ENCODE data around the gene TEX261. TPM values are rescaled to one million over a fixed set of nuclear protein-coding genes. Genes with fewer than 3 reads are reported as not detected.

TEX261 gene
- total RNA-seq, 2 donors from 2014 or later, result 16.6 to 19.1 TPM

DNA sequence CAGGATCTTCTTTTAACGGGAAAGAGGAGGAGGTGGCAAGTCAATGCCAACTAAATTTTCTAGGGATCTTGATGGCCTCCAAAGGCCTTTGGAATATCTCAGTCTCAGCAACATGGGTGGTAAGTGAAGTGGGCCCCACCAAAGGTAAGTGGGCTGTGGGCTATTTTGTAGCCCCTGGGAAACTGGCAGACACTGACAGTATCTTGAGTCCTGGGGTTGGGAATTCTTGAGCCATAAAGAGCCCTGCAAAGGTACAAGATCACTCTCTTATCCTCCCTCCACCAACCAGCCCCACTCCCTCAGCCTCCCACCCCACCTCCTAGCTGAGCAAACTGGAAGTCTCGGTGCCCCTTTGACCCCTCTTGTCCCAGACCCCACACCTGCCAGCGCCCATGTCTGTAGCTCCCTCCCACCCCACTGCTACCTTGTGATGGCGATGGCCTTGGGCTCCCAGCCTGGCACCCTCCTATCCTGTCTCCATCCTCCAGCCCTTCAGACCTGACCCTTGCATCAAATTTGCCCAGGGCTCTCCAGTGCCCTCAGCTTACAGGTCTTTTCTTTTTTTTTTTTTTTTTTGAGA, 50.5 kb downstream of the TEX261 start:
- WGBS, 2 donors, result 87 to 89% methylated on average over 4 of the region's 4 CpGs
- no peak for DNase-seq
- H3K27me3 ChIP-seq, result no peaks in the 10 kb centered on the region
- H3K36me3 ChIP-seq (replicated peaks in 1 of 2; ENCODE audit: insufficient read depth in 1 of 2, low read depth in 2 of 2), result no peaks in the 10 kb centered on the region
- ATAC-seq, result no peak
- intact Hi-C loops (cut with DNase I), result loop anchor here (10.0 kb wide), 1 partner anchor 149 kb away; the partner anchor contains the start of gene FIGLA
- H3K4me3 ChIP-seq, result no peak overlapping the region
- H3K27ac ChIP-seq, result no peak overlapping the region
- H3K4me1 ChIP-seq, result peaks cover 11% of the 10 kb centered on the region
- TF ChIP-seq, protein P1, sequence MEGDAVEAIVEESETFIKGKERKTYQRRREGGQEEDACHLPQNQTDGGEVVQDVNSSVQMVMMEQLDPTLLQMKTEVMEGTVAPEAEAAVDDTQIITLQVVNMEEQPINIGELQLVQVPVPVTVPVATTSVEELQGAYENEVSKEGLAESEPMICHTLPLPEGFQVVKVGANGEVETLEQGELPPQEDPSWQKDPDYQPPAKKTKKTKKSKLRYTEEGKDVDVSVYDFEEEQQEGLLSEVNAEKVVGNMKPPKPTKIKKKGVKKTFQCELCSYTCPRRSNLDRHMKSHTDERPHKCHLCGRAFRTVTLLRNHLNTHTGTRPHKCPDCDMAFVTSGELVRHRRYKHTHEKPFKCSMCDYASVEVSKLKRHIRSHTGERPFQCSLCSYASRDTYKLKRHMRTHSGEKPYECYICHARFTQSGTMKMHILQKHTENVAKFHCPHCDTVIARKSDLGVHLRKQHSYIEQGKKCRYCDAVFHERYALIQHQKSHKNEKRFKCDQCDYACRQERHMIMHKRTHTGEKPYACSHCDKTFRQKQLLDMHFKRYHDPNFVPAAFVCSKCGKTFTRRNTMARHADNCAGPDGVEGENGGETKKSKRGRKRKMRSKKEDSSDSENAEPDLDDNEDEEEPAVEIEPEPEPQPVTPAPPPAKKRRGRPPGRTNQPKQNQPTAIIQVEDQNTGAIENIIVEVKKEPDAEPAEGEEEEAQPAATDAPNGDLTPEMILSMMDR (IDR thresholded peaks at IDR 0.05), result no peak
- TF ChIP-seq POLR2A (IDR thresholded peaks at IDR 0.05), result no peak
- H3K9me3 ChIP-seq, result no peaks in the 10 kb centered on the region

GRCh38 chr2:70943205-70943871, 51.3 kb downstream of the TEX261 start:
- DNase-seq (no peak), ATAC-seq (no peak)
- TF ChIP-seq, protein P1 (IDR thresholded peaks at IDR 0.05), result no peak
- TF ChIP-seq POLR2A (IDR thresholded peaks at IDR 0.05), result no peak
- Histone ChIP-seq H3K27me3 (no peaks in the 10 kb centered on the region), H3K36me3 (replicated peaks in 1 of 2; ENCODE audit: insufficient read depth in 1 of 2, low read depth in 2 of 2) (no peaks in the 10 kb centered on the region), H3K4me1 (peaks cover 5% of the 10 kb centered on the region), H3K27ac (no peak overlapping the region), H3K9me3 (no peaks in the 10 kb centered on the region), H3K4me3 (no peak overlapping the region)
- WGBS, 2 donors, result 85 to 87% methylated on average over 7 to 10 of the region's 11 CpGs
- intact Hi-C loops (cut with DNase I), result loop anchor here (10.0 kb wide), 1 partner anchor 149 kb away; the partner anchor contains the start of gene FIGLA

GRCh38 chr2:70942396-70943204, 52.1 kb downstream of the TEX261 start:
- Histone ChIP-seq H3K4me3 (no peak overlapping the region), H3K27ac (no peak overlapping the region), H3K4me1 (no peaks in the 10 kb centered on the region), H3K9me3 (no peaks in the 10 kb centered on the region), H3K36me3 (replicated peaks in 1 of 2; ENCODE audit: insufficient read depth in 1 of 2, low read depth in 2 of 2) (no peaks in the 10 kb centered on the region), H3K27me3 (no peaks in the 10 kb centered on the region)
- intact Hi-C loops (cut with DNase I), result loop anchor here (10.0 kb wide), 1 partner anchor 148 kb away; the partner anchor contains the start of gene FIGLA
- TF ChIP-seq, protein P1 (IDR thresholded peaks at IDR 0.05), result no peak
- no peak for TF ChIP-seq POLR2A (IDR thresholded peaks at IDR 0.05)
- DNase-seq, result no peak
- no peak for ATAC-seq
- WGBS, 2 donors, result 75 to 81% methylated on average over 6 of the region's 6 CpGs

GRCh38 chr2:70941701-70942100, 53.0 kb downstream of the TEX261 start:
- DNase-seq, result no peak
- Histone ChIP-seq H3K27ac (no peak overlapping the region), H3K4me3 (no peak overlapping the region), H3K9me3 (no peaks in the 10 kb centered on the region), H3K4me1 (no peaks in the 10 kb centered on the region), H3K36me3 (replicated peaks in 1 of 2; ENCODE audit: insufficient read depth in 1 of 2, low read depth in 2 of 2) (no peaks in the 10 kb centered on the region), H3K27me3 (no peaks in the 10 kb centered on the region)
- TF ChIP-seq, protein P1 (IDR thresholded peaks at IDR 0.05), result no peak
- no peak for TF ChIP-seq POLR2A (IDR thresholded peaks at IDR 0.05)
- WGBS, 2 donors, result 74 to 76% methylated on average over 5 of the region's 5 CpGs
- intact Hi-C loops (cut with DNase I), result loop anchor here (10.0 kb wide), 1 partner anchor 147 kb away; the partner anchor contains the start of gene FIGLA
- ATAC-seq, result no peak

All from body of pancreas (tissue), 4 donors.